Type B pancreatic cell (in vitro differentiated cells): ENCODE results near the gene SNED1. TPM values are rescaled to one million over a fixed set of nuclear protein-coding genes. Genes with fewer than 3 reads are reported as not detected.

Source experiments
- DNase-seq: peaks from one replicate; pipeline ENCODE4 v3.0.0; 2021; ENCODE audit warnings: mixed read lengths; ENCODE audit not compliant: unreplicated experiment; ENCODE audit errors: extremely low spot score
- H3K27ac Mint-ChIP-seq: 2 replicates; pipeline ENCODE4 v1.8.0; 2021; ENCODE audit warnings: mild to moderate bottlenecking, mixed read lengths
- H3K27me3 Mint-ChIP-seq: 2 replicates; pipeline ENCODE4 v1.8.0; 2021; ENCODE audit warnings: mixed read lengths
- H3K36me3 Mint-ChIP-seq: 2 replicates; pipeline ENCODE4 v1.8.0; 2021; ENCODE audit warnings: mixed read lengths
- H3K4me1 Mint-ChIP-seq: one replicate; pipeline ENCODE4 v1.8.0; 2021; ENCODE audit warnings: mixed read lengths; ENCODE audit not compliant: unreplicated experiment
- H3K4me3 Mint-ChIP-seq: 2 replicates; pipeline ENCODE4 v1.8.0; 2021; ENCODE audit warnings: mild to moderate bottlenecking, mixed read lengths
- H3K9me3 Mint-ChIP-seq: 2 replicates; pipeline ENCODE4 v1.8.0; 2021; ENCODE audit warnings: mixed read lengths
- CTCF ChIP-seq: fragments of 200-600 bp; sonication (generic); conservative IDR thresholded peaks from 2 replicates; pipeline ENCODE4 v1.5.0; 2021; ENCODE audit warnings: antibody characterized with exemption, mild to moderate bottlenecking
- total RNA-seq: library from RNA; stranded (reverse); gene quantifications from 2 replicates; pipeline ENCODE4 v1.2.1, GENCODE V29; 2021; ENCODE audit warnings: low replicate concordance

The SNED1 gene
- total RNA-seq, 1 donor from 2014 or later: 140 TPM

- H3K27me3 Mint-ChIP-seq: peaks cover under 1% of the 10 kb centered on the region
- no peak overlapping the region for H3K4me3 Mint-ChIP-seq
- TF ChIP-seq CTCF: no peak
- H3K4me1 Mint-ChIP-seq: peaks cover 20% of the 10 kb centered on the region
- H3K36me3 Mint-ChIP-seq: peaks cover 22% of the 10 kb centered on the region
- H3K27ac Mint-ChIP-seq: no peak overlapping the region
- peaks cover 13% of the 10 kb centered on the region for H3K9me3 Mint-ChIP-seq
- no peak for DNase-seq
These were observed 8.0 kb downstream of the SNED1 start for GRCh38 chr2:241006412-241006811.

GRCh38 chr2:241007111-241007510 is 8.7 kb downstream of the SNED1 start:
- peaks cover 17% of the 10 kb centered on the region for H3K4me1 Mint-ChIP-seq
- peaks cover 22% of the 10 kb centered on the region for H3K36me3 Mint-ChIP-seq
- no peak for DNase-seq
- no peak overlapping the region for H3K4me3 Mint-ChIP-seq
- H3K27me3 Mint-ChIP-seq: no peaks in the 10 kb centered on the region
- no peak overlapping the region for H3K27ac Mint-ChIP-seq
- H3K9me3 Mint-ChIP-seq: peaks cover 13% of the 10 kb centered on the region
- TF ChIP-seq CTCF: no peak

GRCh38 chr2:241007880-241008710 is 9.7 kb downstream of the SNED1 start:
- Mint-ChIP-seq H3K4me3 (no peak overlapping the region), H3K36me3 (peaks cover 26% of the 10 kb centered on the region), H3K9me3 (peaks cover 13% of the 10 kb centered on the region), H3K4me1 (peaks cover 17% of the 10 kb centered on the region), H3K27me3 (no peaks in the 10 kb centered on the region), H3K27ac (no peak overlapping the region)
- DNase-seq: peak; percentile 61
- TF ChIP-seq CTCF: no peak

GRCh38 chr2:241008711-241009121 is 10.3 kb downstream of the SNED1 start:
- Mint-ChIP-seq H3K9me3 (peaks cover 13% of the 10 kb centered on the region), H3K36me3 (peaks cover 24% of the 10 kb centered on the region), H3K27ac (no peak overlapping the region), H3K4me3 (peak overlapping the region; percentile 28), H3K4me1 (peaks cover 17% of the 10 kb centered on the region), H3K27me3 (no peaks in the 10 kb centered on the region)
- DNase-seq: peak; percentile 67
- no peak for TF ChIP-seq CTCF

GRCh38 chr2:241009191-241009590 is 10.8 kb downstream of the SNED1 start:
- H3K4me1 Mint-ChIP-seq: peaks cover 17% of the 10 kb centered on the region

More at GRCh38 chr2:241009191-241009590, 10.8 kb downstream of the SNED1 start:
- no peak for TF ChIP-seq CTCF
- DNase-seq: peak; percentile 64
- Mint-ChIP-seq H3K36me3 (peaks cover 21% of the 10 kb centered on the region), H3K27ac (no peak overlapping the region), H3K4me3 (peak overlapping the region; percentile 28), H3K9me3 (peaks cover 13% of the 10 kb centered on the region), H3K27me3 (no peaks in the 10 kb centered on the region)
